ENCODE results near the gene MST1R. TPM values are rescaled to one million over a fixed set of nuclear protein-coding genes. Genes with fewer than 3 reads are reported as not detected.
"Not testable (repeated sequence)": the region's sequence is repeated elsewhere in the genome, so short reads cannot be mapped to it uniquely, and the experiment has no call there.

Gene MST1R
- total RNA-seq, 1 donor from 2014 or later, result 6.5 TPM

- Histone ChIP-seq H3K36me3 (ENCODE audit: control insufficient read depth, insufficient read depth, low read length) (no peaks in the 10 kb centered on the region), H3K4me3 (ENCODE audit: low read depth, low read length) (no peak overlapping the region), H3K27me3 (ENCODE audit: control insufficient read depth, insufficient read depth, low read length) (no peaks in the 10 kb centered on the region)
- no peak for TF ChIP-seq CTCF (IDR thresholded peaks at IDR 0.05; ENCODE audit: insufficient read depth, low read length, poor library complexity, severe bottlenecking)
- DNase-seq (ENCODE audit: low read depth), result no peak
These were observed 24.1 kb upstream of the MST1R start for GRCh38 chr3:49927798-49928197.

- Histone ChIP-seq H3K4me3 (ENCODE audit: low read depth, low read length) (no peak overlapping the region), H3K27me3 (ENCODE audit: control insufficient read depth, insufficient read depth, low read length) (no peaks in the 10 kb centered on the region), H3K36me3 (ENCODE audit: control insufficient read depth, insufficient read depth, low read length) (no peaks in the 10 kb centered on the region)
- DNase-seq (ENCODE audit: low read depth), result no peak
- TF ChIP-seq CTCF (IDR thresholded peaks at IDR 0.05; ENCODE audit: insufficient read depth, low read length, poor library complexity, severe bottlenecking), result no peak
These were observed 22.6 kb upstream of the MST1R start for GRCh38 chr3:49926117-49926728.

GRCh38 chr3:49925485-49925884 lies 21.8 kb upstream of the MST1R start:
- H3K36me3 ChIP-seq (ENCODE audit: control insufficient read depth, insufficient read depth, low read length), result no peaks in the 10 kb centered on the region
- no peaks in the 10 kb centered on the region for H3K27me3 ChIP-seq (ENCODE audit: control insufficient read depth, insufficient read depth, low read length)
- no peak for DNase-seq (ENCODE audit: low read depth)
- H3K4me3 ChIP-seq (ENCODE audit: low read depth, low read length), result no peak overlapping the region
- TF ChIP-seq CTCF (IDR thresholded peaks at IDR 0.05; ENCODE audit: insufficient read depth, low read length, poor library complexity, severe bottlenecking), result no peak

- no peak for TF ChIP-seq CTCF (IDR thresholded peaks at IDR 0.05; ENCODE audit: insufficient read depth, low read length, poor library complexity, severe bottlenecking)
- DNase-seq (ENCODE audit: low read depth), result no peak
- Histone ChIP-seq H3K36me3 (ENCODE audit: control insufficient read depth, insufficient read depth, low read length) (no peaks in the 10 kb centered on the region), H3K27me3 (ENCODE audit: control insufficient read depth, insufficient read depth, low read length) (no peaks in the 10 kb centered on the region), H3K4me3 (ENCODE audit: low read depth, low read length) (no peak overlapping the region)
These were observed 21.0 kb upstream of the MST1R start for GRCh38 chr3:49924683-49925082.

DNA sequence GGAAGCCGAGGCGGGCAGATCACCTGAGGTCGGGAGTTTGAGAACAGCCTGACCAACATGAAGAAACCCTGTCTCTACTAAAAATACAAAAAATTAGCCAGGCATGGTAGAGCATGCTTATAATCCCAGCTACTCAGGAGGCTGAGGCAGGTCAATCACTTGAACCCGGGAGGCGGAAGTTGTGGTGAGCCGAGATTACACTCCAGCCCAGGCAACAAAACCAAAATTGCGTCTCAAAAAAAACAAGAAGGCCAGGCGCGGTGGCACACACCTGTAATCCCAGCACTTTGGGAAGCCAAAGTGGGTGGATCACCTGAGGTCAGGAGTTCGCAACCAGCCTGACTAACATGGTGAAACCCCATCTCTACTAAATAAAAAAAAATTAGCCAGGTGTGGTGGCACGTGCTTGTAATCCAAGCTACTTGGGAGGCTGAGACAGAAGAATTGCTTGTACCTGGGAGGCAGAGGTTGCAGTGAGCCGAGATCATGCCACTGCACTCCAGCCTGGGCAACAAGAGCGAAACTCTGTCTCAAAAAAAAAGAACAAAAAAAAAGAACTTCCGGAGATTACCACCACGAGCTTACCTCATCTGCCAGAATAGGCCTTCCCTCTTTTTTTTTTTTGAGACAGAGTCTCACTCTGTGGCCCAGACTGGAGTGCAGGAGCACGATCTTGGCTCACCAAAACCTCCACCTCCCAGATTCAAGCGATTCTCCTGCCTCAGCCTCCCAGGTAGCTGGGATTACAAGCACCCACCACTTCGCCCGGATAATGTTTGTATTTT lies 14.3 kb upstream of the MST1R start:
- not testable (repeated sequence) for DNase-seq (ENCODE audit: low read depth); H3K27me3 ChIP-seq (ENCODE audit: control insufficient read depth, insufficient read depth, low read length)

DNA sequence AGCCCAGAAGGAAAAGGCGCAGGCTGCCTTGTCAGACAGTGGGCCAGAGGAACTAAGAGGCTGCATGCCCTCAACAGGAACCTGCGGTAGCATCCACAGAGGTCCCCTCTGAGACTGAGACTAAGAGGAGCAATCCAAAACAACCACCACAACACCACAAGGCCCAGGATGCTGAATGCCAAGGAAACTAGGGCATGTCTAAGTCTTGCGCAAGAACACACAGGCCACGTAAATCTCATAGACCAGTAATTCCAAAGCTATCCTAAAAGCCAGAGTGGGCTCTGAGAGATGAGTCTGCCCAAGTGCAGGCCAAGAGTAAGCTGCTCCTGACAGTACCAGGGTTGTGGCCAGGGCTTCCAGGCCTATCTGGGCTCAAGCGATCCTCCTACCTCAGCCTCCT lies 13.0 kb upstream of the MST1R start:
- TF ChIP-seq CTCF (IDR thresholded peaks at IDR 0.05; ENCODE audit: insufficient read depth, low read length, poor library complexity, severe bottlenecking), result no peak
- DNase-seq (ENCODE audit: low read depth), result no peak
- no peaks in the 10 kb centered on the region for H3K36me3 ChIP-seq (ENCODE audit: control insufficient read depth, insufficient read depth, low read length)
- H3K4me3 ChIP-seq (ENCODE audit: low read depth, low read length), result no peak overlapping the region
- no peaks in the 10 kb centered on the region for H3K27me3 ChIP-seq (ENCODE audit: control insufficient read depth, insufficient read depth, low read length)

More for the DNA sequence above, 14.3 kb upstream of the MST1R start:
- not testable (repeated sequence) for H3K4me3 ChIP-seq (ENCODE audit: low read depth, low read length); H3K36me3 ChIP-seq (ENCODE audit: control insufficient read depth, insufficient read depth, low read length)

Measured in kidney epithelial cell (primary cell).